Measurements from ENCODE around the gene SMG6. TPM values are rescaled to one million over a fixed set of nuclear protein-coding genes. Genes with fewer than 3 reads are reported as not detected.
A peak's percentile ranks its signal among the peaks of the same experiment; 100 is the strongest.

Gene SMG6
- total and polyA plus RNA-seq, 8 donors: 17.0 to 102 (median 24.4) TPM

GRCh38 chr17:2050300-2051060 is 253.1 kb downstream of the SMG6 start:
- peak overlapping the region; percentile 59 to 85 (median 76) for H3K4me3 ChIP-seq
- no peaks in the 10 kb centered on the region for H3K9me3 ChIP-seq
- TF ChIP-seq EP300 (IDR thresholded peaks at IDR 0.05): no peak
- TF ChIP-seq, protein P1, sequence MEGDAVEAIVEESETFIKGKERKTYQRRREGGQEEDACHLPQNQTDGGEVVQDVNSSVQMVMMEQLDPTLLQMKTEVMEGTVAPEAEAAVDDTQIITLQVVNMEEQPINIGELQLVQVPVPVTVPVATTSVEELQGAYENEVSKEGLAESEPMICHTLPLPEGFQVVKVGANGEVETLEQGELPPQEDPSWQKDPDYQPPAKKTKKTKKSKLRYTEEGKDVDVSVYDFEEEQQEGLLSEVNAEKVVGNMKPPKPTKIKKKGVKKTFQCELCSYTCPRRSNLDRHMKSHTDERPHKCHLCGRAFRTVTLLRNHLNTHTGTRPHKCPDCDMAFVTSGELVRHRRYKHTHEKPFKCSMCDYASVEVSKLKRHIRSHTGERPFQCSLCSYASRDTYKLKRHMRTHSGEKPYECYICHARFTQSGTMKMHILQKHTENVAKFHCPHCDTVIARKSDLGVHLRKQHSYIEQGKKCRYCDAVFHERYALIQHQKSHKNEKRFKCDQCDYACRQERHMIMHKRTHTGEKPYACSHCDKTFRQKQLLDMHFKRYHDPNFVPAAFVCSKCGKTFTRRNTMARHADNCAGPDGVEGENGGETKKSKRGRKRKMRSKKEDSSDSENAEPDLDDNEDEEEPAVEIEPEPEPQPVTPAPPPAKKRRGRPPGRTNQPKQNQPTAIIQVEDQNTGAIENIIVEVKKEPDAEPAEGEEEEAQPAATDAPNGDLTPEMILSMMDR (IDR thresholded peaks at IDR 0.05): no peak
- no peak for TF ChIP-seq POLR2AphosphoS5 (IDR thresholded peaks at IDR 0.05)
- TF ChIP-seq POLR2A (IDR thresholded peaks at IDR 0.05): no peak
- intact Hi-C loops (cut with DNase I; ENCODE audit: low total_unique reads): no loop called here
- 0 to 2% (median 1%) methylated on average over 9 to 85 of the region's 88 CpGs; no CpG with 5 or more reads in 1 of the 5 donors for WGBS, 5 donors
- no peaks in the 10 kb centered on the region for H3K36me3 ChIP-seq
- peaks cover 41 to 61% (median 53%) of the 10 kb centered on the region in 4 donors for H3K4me1 ChIP-seq
- H3K27me3 ChIP-seq: peaks cover 0 to 71% (median 35%) of the 10 kb centered on the region in 3 donors
- DNase-seq: peak; percentile 70 to 90
- peak overlapping the region; percentile 50 to 81 (median 55) for H3K27ac ChIP-seq

GRCh38 chr17:2049333-2050299 is 254.0 kb downstream of the SMG6 start:
- H3K27ac ChIP-seq: peak overlapping the region; percentile 53 to 81 (median 58)
- intact Hi-C loops (cut with DNase I; ENCODE audit: low total_unique reads): no loop called here
- peaks cover 36 to 52% (median 46%) of the 10 kb centered on the region in 4 donors for H3K4me1 ChIP-seq
- H3K27me3 ChIP-seq: peaks cover 0 to 62% (median 27%) of the 10 kb centered on the region in 3 donors
- DNase-seq: peak; percentile 89 to 95
- peaks cover 0 to 3% (median under 1%) of the 10 kb centered on the region in 4 donors for H3K36me3 ChIP-seq
- H3K9me3 ChIP-seq: no peaks in the 10 kb centered on the region
- peak overlapping the region; percentile 59 to 85 (median 76) for H3K4me3 ChIP-seq
- peak in 1 of 3 donors; percentile 29 for TF ChIP-seq POLR2AphosphoS5 (IDR thresholded peaks at IDR 0.05)
- TF ChIP-seq POLR2A (IDR thresholded peaks at IDR 0.05): no peak
- WGBS, 5 donors: 1 to 8% (median 3%) methylated on average over 14 to 104 of the region's 104 CpGs

GRCh38 chr17:2048805-2049204 is 254.8 kb downstream of the SMG6 start:
- Histone ChIP-seq H3K4me1 (peaks cover 33 to 52% (median 41%) of the 10 kb centered on the region in 4 donors), H3K36me3 (peaks cover 0 to 11% (median 7%) of the 10 kb centered on the region in 4 donors), H3K4me3 (peak overlapping the region; percentile 59 to 85 (median 76)), H3K9me3 (no peaks in the 10 kb centered on the region), H3K27ac (peak overlapping the region in 1 of 5 donors; percentile 79), H3K27me3 (peaks cover 0 to 54% (median 20%) of the 10 kb centered on the region in 3 donors)
- WGBS, 5 donors: 8 to 17% (median 11%) methylated on average over 9 of the region's 9 CpGs
- TF ChIP-seq, protein P1 (IDR thresholded peaks at IDR 0.05): no peak
- TF ChIP-seq EP300 (IDR thresholded peaks at IDR 0.05) (no peak), POLR2AphosphoS5 (IDR thresholded peaks at IDR 0.05) (no peak), POLR2A (IDR thresholded peaks at IDR 0.05) (no peak)
- intact Hi-C loops (cut with DNase I; ENCODE audit: low total_unique reads): no loop called here
- peak in 1 of 2 donors; percentile 42 for DNase-seq

DNA sequence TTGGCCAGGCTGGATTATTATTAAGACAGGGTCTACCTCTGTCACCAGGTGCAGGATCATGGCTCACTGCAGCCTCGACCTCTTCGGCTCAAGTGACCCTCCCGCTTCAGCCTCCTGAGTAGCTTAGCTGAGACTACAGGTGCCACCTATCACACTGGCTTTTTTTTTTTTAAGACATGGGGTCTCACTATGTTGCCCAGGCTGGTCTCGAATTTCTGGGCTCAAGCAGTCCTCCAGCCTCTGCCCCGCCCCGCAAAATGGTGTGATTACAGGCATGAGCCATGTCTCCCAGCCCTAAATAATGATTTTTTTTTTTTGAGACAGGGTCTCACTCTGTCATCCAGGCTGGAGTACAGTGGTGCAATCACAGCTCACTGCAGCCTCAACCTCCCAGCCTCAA is 256.0 kb downstream of the SMG6 start:
- Histone ChIP-seq H3K27ac (no peak overlapping the region), H3K4me1 (peaks cover 35 to 55% (median 46%) of the 10 kb centered on the region in 4 donors), H3K36me3 (peaks cover 9 to 22% (median 19%) of the 10 kb centered on the region in 4 donors), H3K4me3 (no peak overlapping the region), H3K27me3 (peaks cover 0 to 44% (median 17%) of the 10 kb centered on the region in 3 donors), H3K9me3 (no peaks in the 10 kb centered on the region)
- 86 to 94% (median 89%) methylated on average over 6 of the region's 6 CpGs for WGBS, 5 donors
- DNase-seq: no peak
- intact Hi-C loops (cut with DNase I; ENCODE audit: low total_unique reads): no loop called here
- no peak for TF ChIP-seq EP300 (IDR thresholded peaks at IDR 0.05)
